Immature natural killer cell (primary cell): ENCODE measurements around the gene SLC36A1. TPM values are rescaled to one million over a fixed set of nuclear protein-coding genes. Genes with fewer than 3 reads are reported as not detected.

Experiments
- polyA plus RNA-seq, 3 donors: library from polyadenylated mRNA; unstranded; fragments of 300-500 nt; fragmentation: Illumina TruSeq; gene quantifications; one replicate each; pipeline ENCODE4 v1.2.3, GENCODE V29; 2021

The SLC36A1 gene
- polyA plus RNA-seq, 3 donors from 2014 or later, result 0.51 to 2.8 (median 1.4) TPM

Other genes starting within 250 kb of the SLC36A1 start
- 100 to 1,000 TPM in 2 of 3 donors, 10 to 100 TPM in 1; 88.1 to 256 (median 149) TPM for gene CCDC69, start 223.5 kb upstream of the SLC36A1 start, polyA plus RNA-seq
- 1 to 10 TPM; 4.6 to 8.7 (median 5.2) TPM for gene GM2A, start 194.4 kb upstream of the SLC36A1 start, polyA plus RNA-seq
- not detected for gene SLC36A3, start 143.8 kb upstream of the SLC36A1 start, polyA plus RNA-seq
- gene SLC36A2, start 100.0 kb upstream of the SLC36A1 start, polyA plus RNA-seq, result not detected
- not detected for gene FAT2, start 143.7 kb downstream of the SLC36A1 start, polyA plus RNA-seq
- 10 to 100 TPM in 1 of 3 donors, 1 to 10 TPM in 2; 5.1 to 34.4 (median 9.8) TPM for gene SPARC, start 239.3 kb downstream of the SLC36A1 start, polyA plus RNA-seq